Activated T-helper 1 cell treated with anti-CD3 and anti-CD28 coated beads, Interleukin-12 subunit alpha, Interleukin-12 subunit beta, Interleukin-2, Interleukin-4 antibody, amounts not matched to agents 30 ng/mL and 10 ng/mL and 1 ng/mL, durations not matched to agents 14 hours and 24 hours and 36 hours (primary cell): ENCODE data around the gene TMEM63B. TPM values are rescaled to one million over a fixed set of nuclear protein-coding genes. Genes with fewer than 3 reads are reported as not detected.

Source experiments
- DNase-seq: peaks from one replicate; pipeline ENCODE4 v3.0.0; 2021; ENCODE audit warnings: low spot score
- H3K27ac Mint-ChIP-seq: one replicate; pipeline ENCODE4 v1.8.0; 2021; ENCODE audit warnings: mild to moderate bottlenecking, mixed read lengths
- H3K27me3 Mint-ChIP-seq: one replicate; pipeline ENCODE4 v1.8.0; 2022; ENCODE audit warnings: mild to moderate bottlenecking, moderate library complexity, mixed read lengths; ENCODE audit not compliant: insufficient read depth
- H3K36me3 Mint-ChIP-seq: one replicate; pipeline ENCODE4 v1.8.0; 2021; ENCODE audit warnings: low read depth, mixed read lengths
- H3K4me1 Mint-ChIP-seq: one replicate; pipeline ENCODE4 v1.8.0; 2021; ENCODE audit warnings: low read depth, mixed read lengths
- H3K4me3 Mint-ChIP-seq: one replicate; pipeline ENCODE4 v1.8.0; 2021; ENCODE audit warnings: mild to moderate bottlenecking, moderate library complexity, mixed read lengths
- H3K9me3 Mint-ChIP-seq: one replicate; pipeline ENCODE4 v1.8.0; 2021; ENCODE audit warnings: mixed read lengths
- intact Hi-C: fragments of 100-400 bp; cut with micrococcal nuclease; formaldehyde crosslinking; loops from one replicate; pipeline ENCODE4 v1.15.1; 2024
- total RNA-seq: library from RNA; stranded (reverse); gene quantifications from 2 replicates; pipeline ENCODE4 v1.2.3, GENCODE V29; 2022

The TMEM63B gene
- total RNA-seq, 1 donor from 2014 or later: 20.7 TPM

GRCh38 chr6:44101832-44102231 is 25.5 kb upstream of the TMEM63B start:
- peaks cover 9% of the 10 kb centered on the region for H3K36me3 Mint-ChIP-seq
- no peaks in the 10 kb centered on the region for H3K27me3 Mint-ChIP-seq
- peak overlapping the region; percentile 36 for H3K27ac Mint-ChIP-seq
- intact Hi-C loops: no loop called here
- no peaks in the 10 kb centered on the region for H3K9me3 Mint-ChIP-seq
- H3K4me1 Mint-ChIP-seq: peaks cover 2% of the 10 kb centered on the region
- DNase-seq: no peak
- H3K4me3 Mint-ChIP-seq: no peak overlapping the region

- Mint-ChIP-seq H3K4me3 (no peak overlapping the region), H3K36me3 (peaks cover 9% of the 10 kb centered on the region), H3K27me3 (no peaks in the 10 kb centered on the region), H3K9me3 (no peaks in the 10 kb centered on the region), H3K4me1 (no peaks in the 10 kb centered on the region), H3K27ac (no peak overlapping the region)
- intact Hi-C loops: no loop called here
- DNase-seq: no peak
These were observed 24.8 kb upstream of the TMEM63B start for GRCh38 chr6:44102527-44102926.

- H3K4me3 Mint-ChIP-seq: no peak overlapping the region
- DNase-seq: no peak
- no peak overlapping the region for H3K27ac Mint-ChIP-seq
- H3K36me3 Mint-ChIP-seq: peaks cover 15% of the 10 kb centered on the region
- H3K9me3 Mint-ChIP-seq: no peaks in the 10 kb centered on the region
- H3K27me3 Mint-ChIP-seq: no peaks in the 10 kb centered on the region
- H3K4me1 Mint-ChIP-seq: no peaks in the 10 kb centered on the region
- intact Hi-C loops: no loop called here
These were observed 22.8 kb upstream of the TMEM63B start for GRCh38 chr6:44104481-44105021.

GRCh38 chr6:44105146-44105545 is 22.2 kb upstream of the TMEM63B start:
- Mint-ChIP-seq H3K4me1 (no peaks in the 10 kb centered on the region), H3K4me3 (no peak overlapping the region), H3K9me3 (no peaks in the 10 kb centered on the region), H3K27ac (no peak overlapping the region), H3K27me3 (no peaks in the 10 kb centered on the region), H3K36me3 (peaks cover 21% of the 10 kb centered on the region)
- no peak for DNase-seq
- intact Hi-C loops: no loop called here

GRCh38 chr6:44105993-44106740 is 21.2 kb upstream of the TMEM63B start:
- intact Hi-C loops: no loop called here

GRCh38 chr6:44107017-44107416 is 20.3 kb upstream of the TMEM63B start:
- no peaks in the 10 kb centered on the region for H3K9me3 Mint-ChIP-seq
- no peak for DNase-seq
- no peak overlapping the region for H3K27ac Mint-ChIP-seq
- H3K4me1 Mint-ChIP-seq: peaks cover 11% of the 10 kb centered on the region
- peaks cover 30% of the 10 kb centered on the region for H3K36me3 Mint-ChIP-seq
- intact Hi-C loops: no loop called here
- no peaks in the 10 kb centered on the region for H3K27me3 Mint-ChIP-seq
- no peak overlapping the region for H3K4me3 Mint-ChIP-seq

More at GRCh38 chr6:44105993-44106740, 21.2 kb upstream of the TMEM63B start:
- Mint-ChIP-seq H3K4me3 (no peak overlapping the region), H3K4me1 (peaks cover 2% of the 10 kb centered on the region), H3K27ac (peak overlapping the region; percentile 36), H3K9me3 (no peaks in the 10 kb centered on the region), H3K36me3 (peaks cover 22% of the 10 kb centered on the region), H3K27me3 (no peaks in the 10 kb centered on the region)
- no peak for DNase-seq

- no peak overlapping the region for H3K4me3 Mint-ChIP-seq
- intact Hi-C loops: no loop called here
- peaks cover 40% of the 10 kb centered on the region for H3K36me3 Mint-ChIP-seq
- no peaks in the 10 kb centered on the region for H3K27me3 Mint-ChIP-seq
- peaks cover 14% of the 10 kb centered on the region for H3K4me1 Mint-ChIP-seq
- H3K9me3 Mint-ChIP-seq: no peaks in the 10 kb centered on the region
- no peak overlapping the region for H3K27ac Mint-ChIP-seq
- DNase-seq: no peak
These were observed 18.9 kb upstream of the TMEM63B start for GRCh38 chr6:44108471-44108870.

- intact Hi-C loops: no loop called here
- Mint-ChIP-seq H3K4me1 (peaks cover 14% of the 10 kb centered on the region), H3K27ac (no peak overlapping the region), H3K27me3 (no peaks in the 10 kb centered on the region), H3K36me3 (peaks cover 45% of the 10 kb centered on the region), H3K4me3 (no peak overlapping the region), H3K9me3 (no peaks in the 10 kb centered on the region)
- no peak for DNase-seq
These were observed 18.1 kb upstream of the TMEM63B start for GRCh38 chr6:44109212-44109611.

- intact Hi-C loops: no loop called here
- no peak for DNase-seq
- Mint-ChIP-seq H3K4me1 (peaks cover 15% of the 10 kb centered on the region), H3K36me3 (peaks cover 46% of the 10 kb centered on the region), H3K27me3 (no peaks in the 10 kb centered on the region), H3K9me3 (no peaks in the 10 kb centered on the region), H3K4me3 (no peak overlapping the region), H3K27ac (peak overlapping the region; percentile 36)
These were observed 17.2 kb upstream of the TMEM63B start for GRCh38 chr6:44110005-44110676.

GRCh38 chr6:44110966-44111365 is 16.4 kb upstream of the TMEM63B start:
- H3K4me3 Mint-ChIP-seq: no peak overlapping the region
- no peaks in the 10 kb centered on the region for H3K9me3 Mint-ChIP-seq
- H3K36me3 Mint-ChIP-seq: peaks cover 49% of the 10 kb centered on the region
- H3K27me3 Mint-ChIP-seq: no peaks in the 10 kb centered on the region
- DNase-seq: no peak
- no peak overlapping the region for H3K27ac Mint-ChIP-seq
- peaks cover 22% of the 10 kb centered on the region for H3K4me1 Mint-ChIP-seq
- intact Hi-C loops: no loop called here

- Mint-ChIP-seq H3K4me1 (peaks cover 29% of the 10 kb centered on the region), H3K4me3 (no peak overlapping the region), H3K27me3 (no peaks in the 10 kb centered on the region), H3K36me3 (peaks cover 46% of the 10 kb centered on the region), H3K27ac (peak overlapping the region; percentile 19), H3K9me3 (no peaks in the 10 kb centered on the region)
- intact Hi-C loops: no loop called here
- no peak for DNase-seq
These were observed 15.6 kb upstream of the TMEM63B start for GRCh38 chr6:44111434-44112417.

- no peak for DNase-seq
- Mint-ChIP-seq H3K9me3 (no peaks in the 10 kb centered on the region), H3K36me3 (peaks cover 46% of the 10 kb centered on the region), H3K4me1 (peaks cover 42% of the 10 kb centered on the region), H3K27ac (no peak overlapping the region), H3K27me3 (no peaks in the 10 kb centered on the region), H3K4me3 (no peak overlapping the region)
- intact Hi-C loops: no loop called here
These were observed 13.9 kb upstream of the TMEM63B start for GRCh38 chr6:44113414-44113813.
